Ishikawa (cell line): ENCODE measurements around the gene RBM20.

Source experiments
- CEBPB ChIP-seq: IDR thresholded peaks from 2 replicates; pipeline ENCODE4 v1.6.1; 2012
- CREB1 ChIP-seq: IDR thresholded peaks from 2 replicates; pipeline ENCODE4 v1.6.1; 2012; ENCODE audit warnings: low read depth
- EGR1 ChIP-seq: IDR thresholded peaks from 2 replicates; pipeline ENCODE4 v1.6.1; 2012
- EP300 ChIP-seq: IDR thresholded peaks from 2 replicates; pipeline ENCODE4 v1.6.1; 2012; ENCODE audit warnings: borderline replicate concordance
- MAX ChIP-seq: IDR thresholded peaks from 2 replicates; pipeline ENCODE4 v1.6.1; 2012
- NFIC ChIP-seq: IDR thresholded peaks from 2 replicates; pipeline ENCODE4 v1.6.1; 2012
- RAD21 ChIP-seq: IDR thresholded peaks from 2 replicates; pipeline ENCODE4 v1.6.1; 2012; ENCODE audit warnings: low read depth
- REST ChIP-seq: IDR thresholded peaks from 2 replicates; pipeline ENCODE4 v1.6.1; 2012; ENCODE audit warnings: low read depth, mild to moderate bottlenecking
- TAF1 ChIP-seq: IDR thresholded peaks from 2 replicates; pipeline ENCODE4 v1.6.1; 2012; ENCODE audit warnings: low read depth, mild to moderate bottlenecking
- TCF12 ChIP-seq: IDR thresholded peaks from 2 replicates; pipeline ENCODE4 v1.6.1; 2012; ENCODE audit warnings: low read depth
- TEAD4 ChIP-seq: IDR thresholded peaks from 2 replicates; pipeline ENCODE4 v1.6.1; 2012
- YY1 ChIP-seq: IDR thresholded peaks from 2 replicates; pipeline ENCODE4 v1.6.1; 2012; ENCODE audit warnings: low read depth

GRCh38 chr10:110710621-110711020, 66.5 kb downstream of the RBM20 start:
- TF ChIP-seq EP300 (no peak), TAF1 (no peak), TCF12 (no peak), YY1 (no peak), REST (no peak), NFIC (no peak), TEAD4 (no peak), MAX (no peak), CEBPB (no peak), RAD21 (no peak), CREB1 (no peak), EGR1 (no peak)
